ENCODE measurements around the gene ABHD11.

The ABHD11 gene

DNA sequence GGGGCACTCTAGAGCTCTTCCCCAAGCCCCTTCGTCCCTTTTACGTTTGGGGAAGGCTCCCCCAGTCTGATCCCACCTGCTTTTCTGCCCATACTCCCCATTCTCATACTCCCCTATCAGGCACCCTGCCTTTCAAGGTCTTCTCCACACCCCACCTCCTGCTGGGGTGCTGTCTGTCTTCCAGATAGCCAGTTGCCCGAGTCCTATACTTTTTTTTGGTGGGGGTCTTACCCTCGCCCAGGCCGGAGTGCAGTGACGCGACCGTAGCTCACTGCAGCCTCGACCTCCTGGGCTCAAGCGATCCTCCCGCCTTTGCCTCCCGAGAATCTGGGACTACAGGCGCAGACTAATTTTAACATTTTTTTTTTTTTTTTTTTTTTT lies 775 bp upstream of the ABHD11 start:
- H4K20me1 ChIP-seq (ENCODE audit: insufficient read depth, low read length) = no peaks in the 10 kb centered on the region
- H3K9me2 ChIP-seq (ENCODE audit: low read depth, low read length) = no peaks in the 10 kb centered on the region
- no peaks in the 10 kb centered on the region for H3K9me3 ChIP-seq (ENCODE audit: low read length)
- H3K4me3 ChIP-seq (ENCODE audit: low read depth, low read length, poor library complexity, severe bottlenecking) = peak overlapping the region; percentile 82
- no peaks in the 10 kb centered on the region for H3K79me2 ChIP-seq (ENCODE audit: insufficient read depth, low read length)
- H3K36me3 ChIP-seq (ENCODE audit: insufficient read depth, low read length) = peaks cover 16% of the 10 kb centered on the region
- peak overlapping the region; percentile 76 for H3K4me2 ChIP-seq (ENCODE audit: low read length)
- no peak overlapping the region for H3K27ac ChIP-seq (ENCODE audit: low read depth, low read length, poor library complexity, severe bottlenecking)
- H3K9ac ChIP-seq (ENCODE audit: low read length) = peak overlapping the region; percentile 65
- no peaks in the 10 kb centered on the region for H3F3A ChIP-seq (ENCODE audit: insufficient read depth, low read length)
- H3K27me3 ChIP-seq (ENCODE audit: insufficient read depth, low read length) = no peaks in the 10 kb centered on the region
- TF ChIP-seq EZH2 (IDR thresholded peaks at IDR 0.05; ENCODE audit: borderline replicate concordance, low read length) = no peak
- TF ChIP-seq CTCF (IDR thresholded peaks at IDR 0.05; ENCODE audit: low read length) = no peak
- H3K4me1 ChIP-seq (ENCODE audit: insufficient read depth, low read length, severe bottlenecking) = peaks cover 22% of the 10 kb centered on the region
- peak overlapping the region; percentile 42 for H2AFZ ChIP-seq (ENCODE audit: low read length)

- H3K27ac ChIP-seq (ENCODE audit: low read depth, low read length, poor library complexity, severe bottlenecking) = peak overlapping the region; percentile 70
- no peaks in the 10 kb centered on the region for H3K79me2 ChIP-seq (ENCODE audit: insufficient read depth, low read length)
- H3K9ac ChIP-seq (ENCODE audit: low read length) = peak overlapping the region; percentile 85
- H4K20me1 ChIP-seq (ENCODE audit: insufficient read depth, low read length) = no peaks in the 10 kb centered on the region
- TF ChIP-seq CTCF (IDR thresholded peaks at IDR 0.05; ENCODE audit: low read length) (no peak), EZH2 (IDR thresholded peaks at IDR 0.05; ENCODE audit: borderline replicate concordance, low read length) (no peak)
- peak overlapping the region; percentile 82 for H3K4me3 ChIP-seq (ENCODE audit: low read depth, low read length, poor library complexity, severe bottlenecking)
- peak overlapping the region; percentile 76 for H3K4me2 ChIP-seq (ENCODE audit: low read length)
- no peaks in the 10 kb centered on the region for H3F3A ChIP-seq (ENCODE audit: insufficient read depth, low read length)
- no peaks in the 10 kb centered on the region for H3K9me2 ChIP-seq (ENCODE audit: low read depth, low read length)
- no peaks in the 10 kb centered on the region for H3K9me3 ChIP-seq (ENCODE audit: low read length)
- peaks cover 21% of the 10 kb centered on the region for H3K4me1 ChIP-seq (ENCODE audit: insufficient read depth, low read length, severe bottlenecking)
- H3K27me3 ChIP-seq (ENCODE audit: insufficient read depth, low read length) = no peaks in the 10 kb centered on the region
- H2AFZ ChIP-seq (ENCODE audit: low read length) = 0 out of 2 replicates have a peak overlapping the region, but pooled peaks have one; percentile 24
- peaks cover 16% of the 10 kb centered on the region for H3K36me3 ChIP-seq (ENCODE audit: insufficient read depth, low read length)
Observed at GRCh38 chr7:73738220-73738611, 386 bp downstream of the ABHD11 start.

DNA sequence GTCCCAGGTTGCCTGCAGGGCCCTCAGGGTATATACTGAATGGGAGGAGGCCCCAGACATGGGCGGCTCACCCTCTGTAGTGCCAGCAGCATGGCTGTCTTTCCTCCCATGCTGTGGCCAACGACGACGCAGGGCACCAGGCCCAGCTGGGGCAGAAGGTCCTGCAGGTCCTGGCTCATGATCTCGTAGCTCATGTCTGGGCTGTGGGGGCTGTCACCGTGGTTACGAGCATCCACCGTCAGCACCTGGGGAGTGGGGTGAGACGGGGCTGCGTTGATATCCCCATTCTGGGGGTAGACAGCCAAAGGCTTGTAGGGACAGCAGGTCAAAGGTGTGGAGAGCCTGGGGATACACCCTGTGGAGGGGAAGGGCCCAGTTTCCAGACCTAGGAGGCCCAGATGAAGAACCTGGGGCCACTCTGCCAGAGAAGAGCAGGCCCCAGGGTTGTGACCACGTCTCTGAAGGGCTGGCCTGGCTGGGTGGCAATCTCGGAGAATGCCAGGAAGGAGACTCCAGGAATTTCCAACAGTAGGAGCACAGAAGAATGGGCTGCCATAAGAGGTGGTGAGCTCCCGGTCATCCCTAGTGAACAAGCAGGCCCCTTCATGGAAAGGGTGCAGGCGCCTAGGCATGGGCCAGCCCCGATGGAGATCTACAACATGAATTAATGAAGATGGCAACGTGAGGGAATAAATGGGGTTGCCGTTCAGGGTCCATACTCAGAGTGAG lies 947 bp downstream of the ABHD11 start:
- H3K36me3 ChIP-seq (ENCODE audit: insufficient read depth, low read length) = peaks cover 16% of the 10 kb centered on the region
- H3F3A ChIP-seq (ENCODE audit: insufficient read depth, low read length) = no peaks in the 10 kb centered on the region
- H3K9me2 ChIP-seq (ENCODE audit: low read depth, low read length) = no peaks in the 10 kb centered on the region
- no peaks in the 10 kb centered on the region for H3K27me3 ChIP-seq (ENCODE audit: insufficient read depth, low read length)
- TF ChIP-seq EZH2 (IDR thresholded peaks at IDR 0.05; ENCODE audit: borderline replicate concordance, low read length) (no peak), CTCF (IDR thresholded peaks at IDR 0.05; ENCODE audit: low read length) (no peak)
- no peaks in the 10 kb centered on the region for H3K9me3 ChIP-seq (ENCODE audit: low read length)
- peak overlapping the region; percentile 82 for H3K4me3 ChIP-seq (ENCODE audit: low read depth, low read length, poor library complexity, severe bottlenecking)
- no peaks in the 10 kb centered on the region for H4K20me1 ChIP-seq (ENCODE audit: insufficient read depth, low read length)
- no peak overlapping the region for H2AFZ ChIP-seq (ENCODE audit: low read length)
- no peak overlapping the region for H3K27ac ChIP-seq (ENCODE audit: low read depth, low read length, poor library complexity, severe bottlenecking)
- H3K79me2 ChIP-seq (ENCODE audit: insufficient read depth, low read length) = no peaks in the 10 kb centered on the region
- H3K4me1 ChIP-seq (ENCODE audit: insufficient read depth, low read length, severe bottlenecking) = peaks cover 15% of the 10 kb centered on the region
- peak overlapping the region; percentile 85; the same call in 1 of the 2 replicates for H3K9ac ChIP-seq (ENCODE audit: low read length)
- H3K4me2 ChIP-seq (ENCODE audit: low read length) = peak overlapping the region; percentile 76

Measured in OCI-LY1 (cell line).